C4-2B (cell line): ENCODE results near the gene OR4C45.

Experiments used
- CTCF ChIP-seq: fragments of 450-650 bp; conservative IDR thresholded peaks from 2 replicates; pipeline ENCODE4 v1.5.1; 2017; ENCODE audit warnings: mild to moderate bottlenecking
- ZFX ChIP-seq: fragments of 450-650 bp; IDR thresholded peaks from 2 replicates; pipeline ENCODE4 v1.6.1; 2017

- no peak for TF ChIP-seq CTCF
- no peak for TF ChIP-seq ZFX
Measured at GRCh38 chr11:50071584-50072225, 39.0 kb downstream of the OR4C45 start.
